ENCODE results near the gene IL17RA.

IL17RA gene

GRCh38 chr22:17083255-17083654, 1.5 kb upstream of the IL17RA start:
- DNase-seq (ENCODE audit: low read depth), result no peak
- TF ChIP-seq, protein P1, sequence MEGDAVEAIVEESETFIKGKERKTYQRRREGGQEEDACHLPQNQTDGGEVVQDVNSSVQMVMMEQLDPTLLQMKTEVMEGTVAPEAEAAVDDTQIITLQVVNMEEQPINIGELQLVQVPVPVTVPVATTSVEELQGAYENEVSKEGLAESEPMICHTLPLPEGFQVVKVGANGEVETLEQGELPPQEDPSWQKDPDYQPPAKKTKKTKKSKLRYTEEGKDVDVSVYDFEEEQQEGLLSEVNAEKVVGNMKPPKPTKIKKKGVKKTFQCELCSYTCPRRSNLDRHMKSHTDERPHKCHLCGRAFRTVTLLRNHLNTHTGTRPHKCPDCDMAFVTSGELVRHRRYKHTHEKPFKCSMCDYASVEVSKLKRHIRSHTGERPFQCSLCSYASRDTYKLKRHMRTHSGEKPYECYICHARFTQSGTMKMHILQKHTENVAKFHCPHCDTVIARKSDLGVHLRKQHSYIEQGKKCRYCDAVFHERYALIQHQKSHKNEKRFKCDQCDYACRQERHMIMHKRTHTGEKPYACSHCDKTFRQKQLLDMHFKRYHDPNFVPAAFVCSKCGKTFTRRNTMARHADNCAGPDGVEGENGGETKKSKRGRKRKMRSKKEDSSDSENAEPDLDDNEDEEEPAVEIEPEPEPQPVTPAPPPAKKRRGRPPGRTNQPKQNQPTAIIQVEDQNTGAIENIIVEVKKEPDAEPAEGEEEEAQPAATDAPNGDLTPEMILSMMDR (IDR thresholded peaks at IDR 0.05; ENCODE audit: control insufficient read depth, insufficient read depth, low read depth, low read length, missing control alignments), result no peak
- H3K4me3 ChIP-seq (ENCODE audit: control insufficient read depth, low read depth, low read length), result no peak overlapping the region

DNA sequence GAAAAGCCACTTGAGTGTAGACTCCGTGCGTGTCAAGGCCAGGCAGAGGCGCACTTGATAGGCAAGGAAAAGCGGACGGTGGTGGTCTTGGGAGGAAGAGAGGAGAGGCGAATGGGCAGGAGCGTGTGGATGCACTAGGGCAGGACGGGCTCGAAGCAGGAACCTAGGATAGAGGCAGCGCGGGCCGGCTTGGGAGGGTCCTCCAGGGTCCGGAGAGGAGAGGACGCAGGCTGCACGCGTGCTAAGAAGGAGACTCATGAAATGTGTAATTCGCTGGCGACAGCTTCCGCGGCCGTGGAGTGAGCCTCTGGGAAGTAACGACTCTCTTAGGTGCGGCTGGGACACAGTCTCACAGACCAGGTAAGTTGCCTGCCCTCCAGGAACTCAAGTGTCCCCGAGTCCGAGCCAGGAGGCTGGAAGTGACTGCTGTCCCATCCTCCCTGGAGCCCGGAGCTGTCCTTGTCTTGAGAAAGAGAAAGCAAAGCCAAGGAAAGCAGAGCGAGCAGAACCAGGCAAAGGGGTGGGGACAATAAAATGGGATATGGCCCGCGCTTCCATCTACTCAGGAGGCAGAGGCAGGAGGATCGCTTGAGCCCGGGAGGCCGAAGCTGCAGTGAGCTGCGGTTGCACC, 874 bp upstream of the IL17RA start:
- DNase-seq (ENCODE audit: low read depth), result no peak
- TF ChIP-seq, protein P1 (IDR thresholded peaks at IDR 0.05; ENCODE audit: control insufficient read depth, insufficient read depth, low read depth, low read length, missing control alignments), result no peak
- no peak overlapping the region for H3K4me3 ChIP-seq (ENCODE audit: control insufficient read depth, low read depth, low read length)

GRCh38 chr22:17085277-17086181, 729 bp downstream of the IL17RA start:
- DNase-seq (ENCODE audit: low read depth), result no peak
- peak overlapping the region; percentile 73 for H3K4me3 ChIP-seq (ENCODE audit: control insufficient read depth, low read depth, low read length)
- TF ChIP-seq, protein P1 (IDR thresholded peaks at IDR 0.05; ENCODE audit: control insufficient read depth, insufficient read depth, low read depth, low read length, missing control alignments), result no peak

DNA sequence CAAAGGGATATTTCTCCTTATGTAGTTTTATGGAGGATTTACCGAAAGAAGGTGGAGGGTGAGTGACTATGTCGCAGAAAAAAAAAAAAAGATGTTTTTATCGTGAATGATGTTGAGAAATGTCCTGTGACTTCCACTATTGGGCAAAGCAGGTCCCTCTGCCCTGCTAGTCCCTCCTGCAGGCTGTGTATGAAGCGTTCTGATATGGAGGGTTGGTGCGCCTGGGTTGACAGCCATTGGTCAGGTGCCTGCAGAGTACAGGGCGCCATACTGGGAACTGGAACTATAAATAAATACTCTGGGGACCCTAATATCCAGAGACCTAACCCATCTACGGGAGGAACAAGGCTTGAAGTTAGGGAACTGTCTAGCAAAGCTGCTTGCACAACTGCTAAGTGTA, 1.5 kb downstream of the IL17RA start:
- no peak for DNase-seq (ENCODE audit: low read depth)

DNA sequence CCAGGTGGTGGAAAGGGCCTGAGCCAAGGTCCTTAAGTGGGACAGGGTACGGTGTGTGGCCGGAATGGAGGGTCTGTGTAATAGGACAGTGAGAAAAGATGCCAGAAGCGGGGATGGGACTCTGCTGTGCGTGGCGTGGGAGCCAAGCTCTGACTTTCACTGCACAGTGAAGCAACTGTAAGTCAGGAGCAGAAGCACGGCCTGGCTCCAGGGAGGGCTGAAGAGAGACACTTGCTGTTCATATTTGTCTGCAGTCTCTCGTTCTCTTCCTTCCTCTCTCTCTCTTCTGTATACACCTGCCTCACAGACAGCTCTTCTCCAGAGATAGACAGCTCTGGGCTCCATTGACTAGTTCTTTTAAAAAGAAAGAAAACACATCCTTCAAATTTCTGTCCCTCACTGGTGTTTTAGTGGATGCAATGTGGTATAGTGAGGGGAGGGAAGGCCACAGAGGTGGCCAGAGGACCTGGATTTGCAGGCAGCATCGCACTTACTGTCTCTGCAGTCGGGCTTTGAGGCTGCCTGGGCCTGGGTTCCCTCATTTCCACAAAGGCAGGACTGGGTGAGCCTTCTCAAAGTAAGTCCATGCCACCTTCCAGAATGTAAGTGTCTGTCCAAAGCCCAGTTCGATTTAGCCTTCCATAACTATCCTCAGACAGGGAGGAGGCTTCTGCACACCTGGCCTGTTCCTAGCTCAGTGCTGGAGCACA, 2.1 kb downstream of the IL17RA start:
- TF ChIP-seq, protein P1 (IDR thresholded peaks at IDR 0.05; ENCODE audit: control insufficient read depth, insufficient read depth, low read depth, low read length, missing control alignments), result no peak
- no peak overlapping the region for H3K4me3 ChIP-seq (ENCODE audit: control insufficient read depth, low read depth, low read length)
- no peak for DNase-seq (ENCODE audit: low read depth)

More for the DNA sequence above, 1.5 kb downstream of the IL17RA start:
- TF ChIP-seq, protein P1 (IDR thresholded peaks at IDR 0.05; ENCODE audit: control insufficient read depth, insufficient read depth, low read depth, low read length, missing control alignments), result no peak
- no peak overlapping the region; the same call in 1 of the 2 replicates for H3K4me3 ChIP-seq (ENCODE audit: control insufficient read depth, low read depth, low read length)

DNA sequence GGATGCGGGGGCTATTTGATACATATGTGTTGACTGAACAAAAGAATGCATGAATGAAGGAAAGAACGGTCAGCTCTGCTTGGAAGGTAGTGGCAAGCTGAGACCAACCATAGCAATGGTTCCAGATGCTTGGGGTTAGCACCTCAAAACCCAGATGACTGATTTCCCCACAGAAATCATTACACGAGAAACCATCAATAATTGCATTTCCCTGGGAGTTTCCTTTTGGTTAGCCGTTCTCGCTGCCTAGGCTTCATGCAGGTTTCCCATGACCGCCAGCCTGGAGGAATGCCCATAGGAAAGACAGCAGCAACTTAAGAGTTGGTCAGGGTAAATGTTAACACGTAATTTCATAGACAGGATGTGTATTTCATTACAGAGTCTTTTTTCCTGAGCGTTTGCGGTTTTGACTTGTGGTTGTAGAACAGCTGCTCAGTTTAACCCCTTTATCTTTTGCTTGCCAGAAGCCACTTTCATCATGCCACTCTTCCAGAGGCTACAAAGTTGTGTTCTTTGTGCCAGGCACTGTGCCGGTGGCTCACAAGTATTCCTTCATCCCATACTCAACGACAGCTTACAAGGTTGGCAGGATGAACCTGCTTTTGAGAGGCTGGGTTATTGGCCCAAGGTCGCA, 2.8 kb downstream of the IL17RA start:
- peak; percentile 60 for DNase-seq (ENCODE audit: low read depth)
- H3K4me3 ChIP-seq (ENCODE audit: control insufficient read depth, low read depth, low read length), result no peak overlapping the region
- TF ChIP-seq, protein P1 (IDR thresholded peaks at IDR 0.05; ENCODE audit: control insufficient read depth, insufficient read depth, low read depth, low read length, missing control alignments), result no peak
